ENCODE measurements around the gene CACNA1B.

DNA sequence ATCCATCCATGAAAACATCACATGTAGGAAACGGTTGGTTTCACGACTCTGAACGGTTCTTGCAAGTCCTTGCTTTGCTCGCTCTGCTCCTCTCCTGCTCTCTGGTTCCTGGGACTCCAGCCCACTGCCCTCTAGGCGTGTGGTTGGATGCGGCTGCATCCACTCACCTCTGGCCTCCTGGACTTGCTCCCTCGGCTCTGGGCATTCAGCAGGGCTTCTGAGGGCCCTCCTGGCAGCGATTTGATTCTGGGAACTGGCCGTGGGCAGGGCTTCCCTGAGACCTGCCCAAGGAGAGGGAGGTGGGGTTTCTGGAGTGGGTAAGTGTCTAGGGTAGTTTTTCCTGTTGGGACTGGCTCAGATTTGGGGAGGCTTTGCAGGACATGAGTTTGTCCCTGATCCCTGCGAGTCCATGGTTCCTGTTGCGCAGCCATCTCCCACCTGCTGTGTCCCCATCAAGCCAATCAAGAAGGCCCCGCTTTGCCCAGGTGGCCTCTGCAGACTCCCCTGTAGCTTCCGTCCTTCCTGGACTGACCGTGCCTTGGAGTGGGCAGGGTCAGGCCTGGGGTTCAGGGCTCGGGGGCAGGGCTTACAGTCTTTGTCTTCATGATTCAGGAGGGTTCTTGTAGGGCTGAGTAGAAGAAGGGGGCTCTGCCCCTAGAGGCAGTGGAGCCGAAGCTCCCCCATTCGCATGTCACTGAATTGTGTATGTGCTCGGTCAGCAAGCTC lies 192.3 kb downstream of the CACNA1B start:
- TF ChIP-seq EP300 (IDR thresholded peaks at IDR 0.05) (no peak), CTCF (IDR thresholded peaks at IDR 0.05) (no peak), POLR2A (IDR thresholded peaks at IDR 0.05) (no peak), POLR2AphosphoS5 (IDR thresholded peaks at IDR 0.05) (no peak)

Data from suprapubic skin (tissue), 4 donors.